Measurements from ENCODE around the gene TUBA4A. TPM values are rescaled to one million over a fixed set of nuclear protein-coding genes. Genes with fewer than 3 reads are reported as not detected.
A peak's percentile ranks its signal among the peaks of the same experiment; 100 is the strongest.

TUBA4A gene
- total and polyA plus RNA-seq, 10 of the 15 experiments (the other 5 are each of a cell fraction or from before 2014, with no cell fraction given): 58.2 to 325 (median 134) TPM

DNA sequence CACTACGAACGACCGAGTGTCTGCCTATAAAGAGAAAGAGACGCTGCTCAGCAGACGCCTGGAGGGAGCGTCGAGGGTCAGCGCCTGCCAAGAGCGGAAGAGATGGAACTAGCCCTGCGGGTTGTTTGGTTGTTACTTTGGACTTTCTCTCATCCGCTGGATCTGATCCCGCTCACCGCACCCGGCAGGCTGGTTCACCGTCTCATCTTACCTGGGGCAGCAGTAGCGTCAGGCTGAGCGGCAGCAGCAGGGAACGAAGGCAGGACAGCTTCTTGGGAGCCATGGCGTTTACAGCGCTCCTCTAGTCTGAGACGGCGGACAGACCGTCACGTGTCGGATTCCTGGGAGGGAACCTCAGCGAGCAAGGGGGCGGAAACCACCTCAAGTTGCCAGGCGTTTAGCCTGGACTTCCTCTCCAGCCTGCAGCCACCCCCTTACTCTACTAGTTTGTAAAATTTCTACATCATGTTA is 10.4 kb downstream of the TUBA4A start:
- no peaks in the 10 kb centered on the region for H3K27me3 ChIP-seq (replicated peaks in 1 of 2; ENCODE audit: control insufficient read depth in 2 of 2, insufficient read depth in 2 of 2, low read length in 1 of 2)
- no peak overlapping the region for H3K4me2 ChIP-seq (ENCODE audit: control insufficient read depth, insufficient read depth)
- no TSS peak for BruUV-seq (replicated peaks)
- no peak for DNase-seq (ENCODE audit: low read depth, low spot score)
- intact Hi-C loops (cut with micrococcal nuclease; ENCODE audit: unreplicated experiment) (no loop called here), in situ Hi-C loops (cut with MboI) (no loop called here)
- 72% methylated on average over 27 of the region's 28 CpGs for WGBS (ENCODE audit: insufficient coverage, insufficient replicate concordance, low lambda C conversion rate, missing lambda C conversion rate)
- ATAC-seq: no peak
- H3K4me3 ChIP-seq: no peak overlapping the region
- H3K9ac ChIP-seq (ENCODE audit: control insufficient read depth, insufficient read depth, low read length): no peak overlapping the region
- no peak overlapping the region for H2AFZ ChIP-seq (ENCODE audit: control insufficient read depth, low read depth, low read length)
- no peak for FAIRE-seq
- CTCF ChIA-PET: interaction anchor here (1.0 to 3.4 kb wide), 2 partner anchors 10 to 51 kb away, joined by 3 to 27 read pairs; partner anchors contain the start of gene TUBA4B
- SMC1A ChIA-PET (ENCODE audit: uncharacterized antibody, unreplicated experiment): interaction anchor here (1.2 kb wide), 1 partner anchor 11 kb away, joined by 3 read pairs; no protein-coding TSS in a partner anchor
- POLR2A ChIA-PET: interaction anchor here (3.0 kb wide), 1 partner anchor 67 kb away, joined by 17 read pairs; the partner anchor contains the start of gene CNPPD1
- H3K36me3 ChIP-seq (ENCODE audit: control insufficient read depth in 2 of 2, insufficient read depth in 2 of 2, low read length in 1 of 2): peaks cover 3 to 10% of the 10 kb centered on the region in 2 experiments; a peak in 3 of 4 replicates
- H3K4me1 ChIP-seq (ENCODE audit: control insufficient read depth, insufficient read depth, low read length): peaks cover 28% of the 10 kb centered on the region
- RAD21 ChIA-PET (ENCODE audit: unreplicated experiment): no interaction called here
- no peaks in the 10 kb centered on the region for H4K20me1 ChIP-seq (ENCODE audit: control insufficient read depth, insufficient read depth)
- H3K79me2 ChIP-seq (ENCODE audit: control insufficient read depth, insufficient read depth, low read length): peaks cover 16% of the 10 kb centered on the region
- no peak overlapping the region for H3K27ac ChIP-seq (ENCODE audit: control insufficient read depth, insufficient read depth)
- TF ChIP-seq SPI1 (IDR thresholded peaks at IDR 0.05; ENCODE audit: borderline replicate concordance, insufficient read depth, low read depth, low read length): no peak
- TF ChIP-seq PAX5 (IDR thresholded peaks at IDR 0.05; ENCODE audit: borderline replicate concordance, low read depth, low read length): no peak
- TF ChIP-seq, protein P1, sequence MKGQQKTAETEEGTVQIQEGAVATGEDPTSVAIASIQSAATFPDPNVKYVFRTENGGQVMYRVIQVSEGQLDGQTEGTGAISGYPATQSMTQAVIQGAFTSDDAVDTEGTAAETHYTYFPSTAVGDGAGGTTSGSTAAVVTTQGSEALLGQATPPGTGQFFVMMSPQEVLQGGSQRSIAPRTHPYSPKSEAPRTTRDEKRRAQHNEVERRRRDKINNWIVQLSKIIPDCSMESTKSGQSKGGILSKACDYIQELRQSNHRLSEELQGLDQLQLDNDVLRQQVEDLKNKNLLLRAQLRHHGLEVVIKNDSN (IDR thresholded peaks at IDR 0.05; ENCODE audit: borderline replicate concordance, extremely low read length, insufficient read depth, low read depth, low read length): peak; percentile 9
- H3K9me3 ChIP-seq (replicated peaks; ENCODE audit: control insufficient read depth, insufficient read depth, low read length): no peaks in the 10 kb centered on the region

DNA sequence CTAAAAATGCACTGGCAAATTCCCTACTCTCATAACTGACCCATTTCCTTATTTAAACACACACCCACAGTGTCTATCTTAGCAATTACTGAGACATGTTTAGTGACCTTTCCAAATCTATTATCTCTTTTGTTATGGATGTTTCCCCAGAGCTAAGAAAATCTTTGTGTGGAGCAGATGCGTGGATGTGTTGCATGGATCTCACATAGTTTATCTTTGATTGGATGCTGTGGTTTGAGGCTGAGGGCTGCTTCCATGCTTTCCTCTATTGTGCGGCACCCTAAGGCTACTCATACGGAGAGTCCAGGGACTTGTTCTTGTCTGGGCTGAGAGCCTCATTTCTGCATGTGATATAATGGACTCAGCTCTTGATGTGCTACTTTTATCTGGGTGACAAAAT is 19.4 kb downstream of the TUBA4A start:
- ChIA-PET RAD21 (ENCODE audit: unreplicated experiment) (no interaction called here), SMC1A (ENCODE audit: uncharacterized antibody, unreplicated experiment) (interaction anchor here (1.0 kb wide), 1 partner anchor 10 kb away, joined by 3 read pairs; no protein-coding TSS in a partner anchor), CTCF (no interaction called here), POLR2A (interaction anchor here (0.7 to 1.4 kb wide), 2 partner anchors 10 to 18 kb away, joined by 4 read pairs; partner anchors contain the start of genes GLB1L, STK16 and TUBA4B)
- no TSS peak for BruUV-seq (replicated peaks)
- Histone ChIP-seq H3K79me2 (ENCODE audit: control insufficient read depth, insufficient read depth, low read length) (peaks cover 26% of the 10 kb centered on the region), H3K9ac (ENCODE audit: control insufficient read depth, insufficient read depth, low read length) (no peak overlapping the region), H3K4me1 (ENCODE audit: control insufficient read depth, insufficient read depth, low read length) (no peaks in the 10 kb centered on the region), H3K4me2 (ENCODE audit: control insufficient read depth, insufficient read depth) (no peak overlapping the region), H3K36me3 (ENCODE audit: control insufficient read depth in 2 of 2, insufficient read depth in 2 of 2, low read length in 1 of 2) (peaks cover 15 to 54% of the 10 kb centered on the region in 2 experiments), H2AFZ (ENCODE audit: control insufficient read depth, low read depth, low read length) (no peak overlapping the region), H3K9me3 (replicated peaks; ENCODE audit: control insufficient read depth, insufficient read depth, low read length) (no peaks in the 10 kb centered on the region), H3K4me3 (no peak overlapping the region), H3K27me3 (replicated peaks in 1 of 2; ENCODE audit: control insufficient read depth in 2 of 2, insufficient read depth in 2 of 2, low read length in 1 of 2) (no peaks in the 10 kb centered on the region), H4K20me1 (ENCODE audit: control insufficient read depth, insufficient read depth) (no peaks in the 10 kb centered on the region), H3K27ac (ENCODE audit: control insufficient read depth, insufficient read depth) (no peak overlapping the region)
- FAIRE-seq (no peak), ATAC-seq (no peak), DNase-seq (ENCODE audit: low read depth, low spot score) (no peak)
- no peak for TF ChIP-seq EP300 (IDR thresholded peaks at IDR 0.05; ENCODE audit: borderline replicate concordance in 1 of 2, control insufficient read depth in 1 of 2, low read depth in 2 of 2, low read length in 2 of 2)
- no peak for TF ChIP-seq CBX3 (IDR thresholded peaks at IDR 0.05; ENCODE audit: borderline replicate concordance, low read depth)
- no peak for TF ChIP-seq CEBPB (IDR thresholded peaks at IDR 0.05; ENCODE audit: borderline replicate concordance in 1 of 2, low read depth in 2 of 2, low read length in 2 of 2)
- no peak for TF ChIP-seq BCL11A (IDR thresholded peaks at IDR 0.05; ENCODE audit: low read depth, low read length)
- TF ChIP-seq CBFB (IDR thresholded peaks at IDR 0.05; ENCODE audit: low read depth): no peak
- no peak for TF ChIP-seq PAX8 (IDR thresholded peaks at IDR 0.05)
- no peak for TF ChIP-seq HCFC1 (IDR thresholded peaks at IDR 0.05; ENCODE audit: low read length)
- WGBS (ENCODE audit: insufficient coverage, insufficient replicate concordance, low lambda C conversion rate, missing lambda C conversion rate): 96% methylated on average over 3 of the region's 3 CpGs
- in situ Hi-C loops (cut with MboI) (no loop called here), intact Hi-C loops (cut with micrococcal nuclease; ENCODE audit: unreplicated experiment) (no loop called here)

All from GM12878 (cell line).